HCT116 (cell line): ENCODE measurements around the gene BRIP1. TPM values are rescaled to one million over a fixed set of nuclear protein-coding genes. Genes with fewer than 3 reads are reported as not detected.

Experiments used
- ATAC-seq: fragments of 200-7000 bp; cut with Tn5 transposase; 2 replicates; pipeline ENCODE4 v1.9.1; 2020; ENCODE audit warnings: mild to moderate bottlenecking, moderate library complexity
- BruUV-seq: library from RNA; stranded (reverse); fragments of 400-500 nt; replicated peaks from 2 replicates; lab custom pipeline; 2021; lab: Mats Ljungman, UMichigan
- CTCF ChIA-PET: fragments of 300-600 bp; sonication (Branson Sonifier 250); formaldehyde crosslinking; loops from one replicate; lab custom pipeline; 2021; ENCODE audit warnings: antibody characterized with exemption; lab: Charles Lee
- POLR2A ChIA-PET: fragments of 300-600, 350-600 bp; sonication (Branson Sonifier 250); formaldehyde crosslinking; loops from one replicate; lab custom pipeline; 2021; ENCODE audit warnings: antibody characterized with exemption; lab: Charles Lee
- RAD21 ChIA-PET, 2 experiments: fragments of 300-600 bp; sonication (Branson Sonifier 250); formaldehyde crosslinking; loops; one replicate each; lab custom pipeline; 2023; ENCODE audit warnings: low total read pairs in 2 of 2; ENCODE audit not compliant: uncharacterized antibody in 2 of 2, unreplicated experiment in 2 of 2, low non-redundant PET in 1 of 2; lab: Charles Lee
- DNase-seq: peaks from one replicate; pipeline ENCODE4 v3.0.0-alpha.2; 2010; ENCODE audit warnings: low read depth, low spot score
- H2AFZ ChIP-seq: fragments of 200-600 bp; shearing (Covaris generic), sonication (generic); 2 replicates; pipeline ENCODE4 v1.6.1; 2017; ENCODE audit warnings: low read depth, mixed run types, mixed read lengths, antibody characterized with exemption, low read length; ENCODE audit not compliant: poor library complexity, severe bottlenecking
- H3K27ac ChIP-seq: 2 replicates; pipeline ENCODE4 v1.5.1; 2012; ENCODE audit warnings: low read depth, low read length
- H3K27me3 ChIP-seq: fragments of 200-600 bp; sonication (generic); 2 replicates; pipeline ENCODE4 v1.6.1; 2016; ENCODE audit warnings: mixed run types, low read length, mixed read lengths; ENCODE audit not compliant: insufficient read depth
- H3K36me3 ChIP-seq, 2 experiments: fragments of 200-500 bp in 1 of 2; fragments of 200-600 bp in 1 of 2; sonication (Bioruptor generic) in 1 of 2; sonication (generic) in 1 of 2; 2 replicates each; pipeline versions ENCODE4 v1.5.1 to v1.6.1; 2014 to 2016; ENCODE audit warnings: low read length in 2 of 2, inconsistent platforms in 1 of 2, mixed read lengths in 1 of 2, mixed run types in 1 of 2; ENCODE audit not compliant: insufficient read depth in 2 of 2, control insufficient read depth in 1 of 2
- H3K4me1 ChIP-seq, 2 experiments: fragments of 200-600 bp in 1 of 2; sonication (generic) in 1 of 2; 2 replicates each; pipeline versions ENCODE4 v1.5.1 to v1.6.1; 2012 to 2017; ENCODE audit warnings: low read length in 2 of 2, inconsistent platforms in 1 of 2, mild to moderate bottlenecking in 1 of 2, mixed read lengths in 1 of 2, mixed run types in 1 of 2, moderate library complexity in 1 of 2; ENCODE audit not compliant: insufficient read depth in 2 of 2, control insufficient read depth in 1 of 2
- H3K4me2 ChIP-seq: fragments of 200-600 bp; sonication (generic); 2 replicates; pipeline ENCODE4 v1.6.1; 2017; ENCODE audit warnings: mixed run types, low read length, mixed read lengths
- H3K4me3 ChIP-seq, 2 experiments: fragments of 200-600 bp in 1 of 2; sonication (generic) in 1 of 2; replicated peaks in 1 of 2; 2 replicates each; pipeline ENCODE4 v1.5.1; 2011 to 2016; ENCODE audit warnings: low read length in 2 of 2, control low read depth in 1 of 2, low read depth in 1 of 2, mild to moderate bottlenecking in 1 of 2, mixed read lengths in 1 of 2, mixed run types in 1 of 2
- H3K79me2 ChIP-seq: fragments of 200-600 bp; sonication (generic); 2 replicates; pipeline ENCODE4 v1.6.1; 2017; ENCODE audit warnings: mild to moderate bottlenecking, mixed run types, low read length, moderate library complexity, mixed read lengths; ENCODE audit not compliant: insufficient read depth
- H3K9ac ChIP-seq: fragments of 200-600 bp; sonication (generic); 2 replicates; pipeline ENCODE4 v1.6.1; 2016; ENCODE audit warnings: low read length, mixed read lengths
- H3K9me2 ChIP-seq: fragments of 200-600 bp; sonication (generic), shearing (Covaris generic); 2 replicates; pipeline ENCODE4 v1.6.1; 2017; ENCODE audit warnings: mixed run types, mild to moderate bottlenecking, moderate library complexity; ENCODE audit not compliant: insufficient read depth
- H3K9me3 ChIP-seq, 2 experiments: fragments of 200-500 bp in 1 of 2; fragments of 200-600 bp in 1 of 2; sonication (Bioruptor generic) in 1 of 2; sonication (generic) in 1 of 2; 2 replicates each; pipeline ENCODE4 v1.6.1; 2014 to 2017; ENCODE audit warnings: low read length in 2 of 2, mixed read lengths in 2 of 2, inconsistent platforms in 1 of 2, low read depth in 1 of 2, mild to moderate bottlenecking in 1 of 2, mixed run types in 1 of 2, moderate library complexity in 1 of 2; ENCODE audit not compliant: control insufficient read depth in 1 of 2, insufficient read depth in 1 of 2
- H4K20me1 ChIP-seq: fragments of 200-600 bp; sonication (generic), shearing (Covaris generic); 2 replicates; pipeline ENCODE4 v1.6.1; 2017; ENCODE audit warnings: mixed run types, mild to moderate bottlenecking, moderate library complexity; ENCODE audit not compliant: insufficient read depth
- EGR1 ChIP-seq: IDR thresholded peaks from 2 replicates; pipeline ENCODE4 v1.6.1; 2012; ENCODE audit warnings: low read depth
- FOSL1 ChIP-seq: IDR thresholded peaks from 2 replicates; pipeline ENCODE4 v1.6.1; 2012; ENCODE audit warnings: low read depth
- POLR2AphosphoS5 ChIP-seq: IDR thresholded peaks from 2 replicates; pipeline ENCODE4 v1.6.1; 2011; ENCODE audit warnings: mild to moderate bottlenecking, low read depth, low read length, moderate library complexity
- RAD21 ChIP-seq: IDR thresholded peaks from 2 replicates; pipeline ENCODE4 v1.6.1; 2012; ENCODE audit warnings: low read depth, mild to moderate bottlenecking
- REST ChIP-seq: IDR thresholded peaks from 2 replicates; pipeline ENCODE4 v1.6.1; 2012; ENCODE audit warnings: low read depth
- SIN3A ChIP-seq: IDR thresholded peaks from 2 replicates; pipeline ENCODE4 v1.6.1; 2012; ENCODE audit warnings: low read depth
- SP1 ChIP-seq: IDR thresholded peaks from 2 replicates; pipeline ENCODE4 v1.6.1; 2012; ENCODE audit warnings: low read depth
- TCF7L2 ChIP-seq: IDR thresholded peaks from 2 replicates; pipeline ENCODE4 v1.7.0; 2011; ENCODE audit warnings: borderline replicate concordance, inconsistent platforms; ENCODE audit not compliant: insufficient read depth, insufficient read length; ENCODE audit errors: extremely low read depth
- ZBTB33 ChIP-seq: IDR thresholded peaks from 2 replicates; pipeline ENCODE4 v1.6.1; 2011; ENCODE audit warnings: mild to moderate bottlenecking, low read length, moderate library complexity; ENCODE audit not compliant: insufficient replicate concordance; ENCODE audit errors: extremely low read depth
- ZNF274 ChIP-seq: fragments of 200-500 bp; sonication (Bioruptor generic); IDR thresholded peaks from 2 replicates; pipeline ENCODE4 v1.6.1; 2014; ENCODE audit warnings: mild to moderate bottlenecking, low read depth, low read length, inconsistent platforms
- intact Hi-C: fragments of 100-400 bp; cut with micrococcal nuclease; formaldehyde crosslinking; loops from 2 replicates; pipeline ENCODE4 v1.10.0; 2022
- total RNA-seq: library from RNA; stranded (reverse); gene quantifications from one replicate; pipeline ENCODE4 v1.2.1, GENCODE V29; 2021; ENCODE audit not compliant: unreplicated experiment

BRIP1 gene
- total RNA-seq, 1 experiment from 2014 or later = 22.2 TPM

GRCh38 chr17:61656721-61657217, 206.6 kb downstream of the BRIP1 start:
- TF ChIP-seq EGR1 = no peak
- no peak for TF ChIP-seq SIN3A
- no peak for TF ChIP-seq REST
- TF ChIP-seq SP1 = no peak
- no peak for TF ChIP-seq FOSL1
- DNase-seq (no peak), ATAC-seq (no peak)
- Histone ChIP-seq H3K4me2 (no peak overlapping the region), H3K27me3 (no peaks in the 10 kb centered on the region), H3K27ac (no peak overlapping the region), H3K79me2 (no peaks in the 10 kb centered on the region), H4K20me1 (no peaks in the 10 kb centered on the region), H3K9me3 (peaks cover 0 to 3% of the 10 kb centered on the region in 2 experiments; a peak in 2 of 4 replicates), H3K4me1 (no peaks in the 10 kb centered on the region), H3K9ac (no peak overlapping the region), H3K36me3 (no peaks in the 10 kb centered on the region), H3K4me3 (no peak overlapping the region), H3K9me2 (no peaks in the 10 kb centered on the region), H2AFZ (no peak overlapping the region)
- POLR2A ChIA-PET = no interaction called here
- intact Hi-C loops = no loop called here
- RAD21 ChIA-PET = no interaction called here
- CTCF ChIA-PET = no interaction called here
- BruUV-seq = no TSS peak

GRCh38 chr17:61650749-61651148, 212.6 kb downstream of the BRIP1 start:
- H3K9me2 ChIP-seq = no peaks in the 10 kb centered on the region
- DNase-seq (no peak), ATAC-seq (no peak)
- H3K4me3 ChIP-seq = no peak overlapping the region
- no peaks in the 10 kb centered on the region for H3K79me2 ChIP-seq
- no peak overlapping the region for H3K27ac ChIP-seq
- peaks cover 8 to 11% of the 10 kb centered on the region in 2 experiments; a peak in 2 of 4 replicates for H3K9me3 ChIP-seq
- BruUV-seq = no TSS peak
- no peaks in the 10 kb centered on the region for H3K4me1 ChIP-seq
- no peak overlapping the region for H2AFZ ChIP-seq
- no peaks in the 10 kb centered on the region for H4K20me1 ChIP-seq
- no peaks in the 10 kb centered on the region for H3K27me3 ChIP-seq
- ChIA-PET CTCF (no interaction called here), RAD21 (no interaction called here), POLR2A (no interaction called here)
- no peak overlapping the region for H3K9ac ChIP-seq
- H3K4me2 ChIP-seq = no peak overlapping the region
- H3K36me3 ChIP-seq = no peaks in the 10 kb centered on the region
- intact Hi-C loops = no loop called here
- TF ChIP-seq ZBTB33 = no peak
- TF ChIP-seq POLR2AphosphoS5 = no peak
- TF ChIP-seq SP1 = no peak
- no peak for TF ChIP-seq REST
- no peak for TF ChIP-seq RAD21
- TF ChIP-seq ZNF274 = no peak
- no peak for TF ChIP-seq TCF7L2
